Right kidney (tissue), 1 donor: ENCODE data around the gene CPNE8.

Experiments
- DNase-seq: peaks from one replicate; pipeline ENCODE4 v3.0.0-alpha.2; 2016

Gene CPNE8

GRCh38 chr12:38898001-38898684, 7.2 kb downstream of the CPNE8 start:
- no peak for DNase-seq

GRCh38 chr12:38895446-38895845, 9.9 kb downstream of the CPNE8 start:
- DNase-seq = no peak

GRCh38 chr12:38892976-38893375, 12.4 kb downstream of the CPNE8 start:
- no peak for DNase-seq

- DNase-seq = no peak
Observed at GRCh38 chr12:38892087-38892786, 13.2 kb downstream of the CPNE8 start.

GRCh38 chr12:38890102-38890855, 15.1 kb downstream of the CPNE8 start:
- DNase-seq = no peak

- no peak for DNase-seq
Observed at GRCh38 chr12:38889297-38889815, 16.0 kb downstream of the CPNE8 start.

- no peak for DNase-seq
Observed at GRCh38 chr12:38887770-38888169, 17.6 kb downstream of the CPNE8 start.

GRCh38 chr12:38886931-38887330, 18.5 kb downstream of the CPNE8 start:
- no peak for DNase-seq

- no peak for DNase-seq
Observed at GRCh38 chr12:38886064-38886463, 19.3 kb downstream of the CPNE8 start.

GRCh38 chr12:38884666-38885065, 20.7 kb downstream of the CPNE8 start:
- no peak for DNase-seq

- no peak for DNase-seq
Observed at GRCh38 chr12:38883629-38884134, 21.7 kb downstream of the CPNE8 start.

- DNase-seq = no peak
Observed at GRCh38 chr12:38880288-38880687, 25.1 kb downstream of the CPNE8 start.

- no peak for DNase-seq
Observed at GRCh38 chr12:38878986-38879385, 26.4 kb downstream of the CPNE8 start.

GRCh38 chr12:38878333-38878705, 27.1 kb downstream of the CPNE8 start:
- no peak for DNase-seq

- DNase-seq = no peak
Observed at GRCh38 chr12:38875586-38876228, 29.7 kb downstream of the CPNE8 start.

- no peak for DNase-seq
Observed at GRCh38 chr12:38872561-38872960, 32.8 kb downstream of the CPNE8 start.

GRCh38 chr12:38872156-38872555, 33.2 kb downstream of the CPNE8 start:
- DNase-seq = no peak

- no peak for DNase-seq
Observed at GRCh38 chr12:38869036-38869435, 36.4 kb downstream of the CPNE8 start.

GRCh38 chr12:38850461-38850860, 54.9 kb downstream of the CPNE8 start:
- no peak for DNase-seq

GRCh38 chr12:38847247-38847646, 58.1 kb downstream of the CPNE8 start:
- DNase-seq = no peak

- no peak for DNase-seq
Observed at GRCh38 chr12:38844267-38844666, 61.1 kb downstream of the CPNE8 start.

- no peak for DNase-seq
Observed at GRCh38 chr12:38838056-38838850, 67.1 kb downstream of the CPNE8 start.
